Gastrocnemius medialis (tissue), 4 donors: ENCODE results near the gene AGRP.

Experiments
- CTCF ChIP-seq, 5 experiments: fragments of 450-650 bp in 3 of 5; fragments of 200-600 bp in 2 of 5; sonication (generic) in 2 of 5; IDR thresholded peaks in 4 of 5; conservative IDR thresholded peaks in 1 of 5; 1 replicate in 4 of 5; 2 replicates in 1 of 5; pipeline ENCODE4 v1.5.1; 2016 to 2019; ENCODE audit warnings: antibody characterized with exemption in 5 of 5, mild to moderate bottlenecking in 3 of 5, moderate library complexity in 3 of 5
- POLR2A ChIP-seq, 2 donors: fragments of 450-650 bp; IDR thresholded peaks; one replicate each; pipeline ENCODE4 v1.6.1; 2017; ENCODE audit warnings: antibody characterized with exemption in 2 of 2, mild to moderate bottlenecking in 2 of 2, moderate library complexity in 2 of 2

- TF ChIP-seq CTCF (IDR thresholded peaks at IDR 0.05 in 4 of 5, conservative IDR thresholded peaks at IDR 0.05 in 1 of 5) (no peak), POLR2A (IDR thresholded peaks at IDR 0.05) (no peak)
Observed at GRCh38 chr16:67444259-67445125, 38.9 kb downstream of the AGRP start.
